GM21619 (cell line): ENCODE results near the gene MEIOSIN.
A peak's percentile ranks its signal among the peaks of the same experiment; 100 is the strongest.
"Not testable (repeated sequence)": the region's sequence is repeated elsewhere in the genome, so short reads cannot be mapped to it uniquely, and the experiment has no call there.

Source experiments
- ATAC-seq: cut with Tn5 transposase; IDR thresholded peaks from one replicate; pipeline ENCODE4 v1.9.1; 2021; ENCODE audit not compliant: unreplicated experiment

The MEIOSIN gene

DNA sequence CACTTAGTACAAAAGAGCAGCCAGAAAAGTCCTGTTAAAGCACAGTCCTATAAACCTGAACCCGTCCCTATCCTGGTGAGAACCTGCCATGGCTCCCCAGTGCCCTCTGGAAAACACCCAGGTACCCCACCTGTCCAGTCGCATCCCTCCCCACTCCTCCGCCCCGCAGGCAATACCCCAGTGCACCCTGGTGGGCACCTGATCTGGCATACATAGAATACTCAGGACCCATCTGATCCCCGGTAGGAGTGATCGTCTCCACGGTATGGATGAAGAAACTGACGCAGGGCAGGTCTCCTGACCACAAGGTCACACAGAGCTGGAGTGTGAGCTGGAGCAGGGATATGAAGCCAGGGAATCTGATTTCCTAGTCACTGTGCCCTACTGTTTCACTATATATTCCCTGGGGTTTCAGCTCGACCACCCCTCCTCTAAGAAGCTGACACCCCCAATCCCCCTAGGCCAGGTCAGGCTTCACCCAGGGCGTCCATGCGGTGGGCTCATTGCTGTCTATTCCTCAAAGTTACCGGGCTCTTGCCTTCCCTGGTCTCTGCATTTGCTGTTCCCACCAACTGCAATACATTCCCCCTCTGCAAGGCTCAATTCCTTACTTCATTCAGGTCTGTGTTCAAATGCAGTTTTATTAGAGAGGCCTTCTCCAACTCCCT lies 15.1 kb upstream of the MEIOSIN start:
- no peak for ATAC-seq

DNA sequence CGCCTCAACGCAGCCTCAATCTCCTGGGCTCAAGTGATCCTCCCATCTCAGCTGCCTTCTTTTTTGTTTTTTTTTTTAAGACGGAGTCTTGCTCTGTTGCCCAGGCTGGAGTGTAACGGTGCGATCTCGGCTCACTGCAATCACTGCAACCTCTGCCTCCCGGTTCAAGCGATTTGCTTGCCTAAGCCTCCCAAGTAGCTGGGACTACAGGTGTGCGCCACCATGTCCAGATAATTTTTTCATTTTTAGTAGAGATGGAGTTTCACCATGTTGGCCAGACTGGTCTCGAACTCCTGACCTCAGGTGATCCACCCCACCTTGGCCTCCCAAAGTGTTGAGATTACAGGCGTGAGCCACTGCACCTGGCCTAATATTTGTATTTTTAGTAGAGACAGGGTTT lies 13.2 kb upstream of the MEIOSIN start:
- not testable (repeated sequence) for ATAC-seq

DNA sequence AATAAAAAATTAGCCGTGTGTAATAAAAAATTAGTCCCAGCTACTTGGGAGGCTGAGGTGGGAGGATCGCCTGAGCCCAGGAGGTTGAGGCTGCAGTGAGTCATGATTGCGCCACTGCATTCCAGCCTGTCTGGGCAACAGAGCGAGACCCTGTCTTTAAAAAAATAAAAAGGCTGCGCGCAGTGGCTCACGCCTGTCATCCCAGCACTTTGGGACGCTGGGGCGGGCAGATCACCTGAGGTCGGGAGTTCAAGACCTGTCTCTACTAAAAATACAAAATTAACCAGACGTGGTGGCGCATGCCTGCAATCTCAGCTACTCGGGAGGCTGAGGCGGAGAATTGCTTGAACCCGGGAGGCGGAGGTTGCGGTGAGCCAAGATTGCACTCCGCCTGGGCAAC lies 4.6 kb upstream of the MEIOSIN start:
- ATAC-seq = not testable (repeated sequence)

DNA sequence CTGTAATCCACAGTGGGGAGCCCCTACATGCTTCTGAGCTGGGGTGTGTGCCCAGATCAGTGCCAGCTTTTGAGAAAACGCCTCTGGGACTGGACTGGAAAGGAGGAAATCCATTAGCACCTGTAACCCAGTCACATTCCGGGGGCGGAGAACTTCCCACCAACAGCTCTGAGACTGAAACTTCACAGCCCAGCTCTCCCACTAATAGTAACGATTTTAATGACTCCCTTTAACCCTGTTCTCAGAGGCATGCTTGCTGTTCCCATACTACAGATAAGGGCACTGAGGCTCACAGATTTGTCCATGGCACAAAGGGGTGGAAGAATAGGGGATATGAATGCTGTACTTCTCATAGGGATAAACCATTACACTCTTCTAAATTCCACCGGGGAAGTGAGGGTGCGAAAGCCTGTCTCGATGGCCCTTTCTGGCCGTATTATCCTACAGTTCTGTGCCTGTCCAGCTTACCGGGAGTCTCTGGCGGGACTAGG lies 3.4 kb upstream of the MEIOSIN start:
- no peak for ATAC-seq

DNA sequence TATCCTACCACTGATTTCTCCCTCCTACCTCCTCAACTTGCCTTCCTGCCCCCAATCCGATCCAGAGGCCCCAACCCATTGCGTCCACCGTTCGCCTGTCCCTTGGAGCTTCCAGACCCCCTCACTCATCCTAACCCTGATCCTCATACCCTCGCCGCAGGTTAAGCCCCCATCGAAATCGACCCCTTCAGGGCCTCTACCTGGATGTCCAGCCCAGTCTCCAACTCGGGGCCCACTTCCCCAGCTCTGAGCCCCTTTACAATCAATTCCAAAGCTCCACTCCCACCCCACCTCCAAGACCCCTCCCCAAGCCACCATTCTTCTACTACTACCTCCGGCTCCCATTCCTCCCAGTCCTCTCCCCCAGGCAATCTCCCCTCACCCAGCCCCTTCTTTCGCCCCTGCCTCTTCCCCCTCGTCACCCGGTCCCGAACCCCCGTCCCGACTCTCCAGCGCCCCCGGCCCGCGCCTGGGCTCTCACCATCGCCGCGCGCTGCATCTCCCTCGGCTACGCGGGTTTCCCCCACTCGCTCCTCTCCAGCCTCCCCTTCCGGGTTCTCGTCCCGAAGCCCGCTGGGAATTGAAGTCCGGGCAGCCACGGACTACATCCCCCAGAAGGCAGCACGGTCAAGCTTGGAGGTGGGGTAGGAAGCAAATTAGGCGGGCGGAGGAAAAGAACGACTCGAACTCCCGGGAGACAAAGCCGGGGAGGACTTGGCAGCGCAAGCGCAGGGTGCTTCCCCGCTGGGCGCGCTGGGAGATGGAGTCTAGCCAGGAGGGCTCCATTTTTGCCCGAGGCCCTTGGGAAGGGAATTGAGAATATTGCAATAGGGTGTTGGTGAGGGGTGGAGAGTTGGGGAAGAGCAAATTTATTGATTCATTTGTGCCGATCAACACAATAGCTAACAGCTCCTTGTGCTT lies 2.6 kb upstream of the MEIOSIN start, which contains the start of gene FBXO46:
FBXO46 (minus strand) TSS at position 529 of the 921 bp plus-strand sequence. CDS start 17,401 bp downstream, outside the sequence.
- peak; percentile 94 for ATAC-seq

DNA sequence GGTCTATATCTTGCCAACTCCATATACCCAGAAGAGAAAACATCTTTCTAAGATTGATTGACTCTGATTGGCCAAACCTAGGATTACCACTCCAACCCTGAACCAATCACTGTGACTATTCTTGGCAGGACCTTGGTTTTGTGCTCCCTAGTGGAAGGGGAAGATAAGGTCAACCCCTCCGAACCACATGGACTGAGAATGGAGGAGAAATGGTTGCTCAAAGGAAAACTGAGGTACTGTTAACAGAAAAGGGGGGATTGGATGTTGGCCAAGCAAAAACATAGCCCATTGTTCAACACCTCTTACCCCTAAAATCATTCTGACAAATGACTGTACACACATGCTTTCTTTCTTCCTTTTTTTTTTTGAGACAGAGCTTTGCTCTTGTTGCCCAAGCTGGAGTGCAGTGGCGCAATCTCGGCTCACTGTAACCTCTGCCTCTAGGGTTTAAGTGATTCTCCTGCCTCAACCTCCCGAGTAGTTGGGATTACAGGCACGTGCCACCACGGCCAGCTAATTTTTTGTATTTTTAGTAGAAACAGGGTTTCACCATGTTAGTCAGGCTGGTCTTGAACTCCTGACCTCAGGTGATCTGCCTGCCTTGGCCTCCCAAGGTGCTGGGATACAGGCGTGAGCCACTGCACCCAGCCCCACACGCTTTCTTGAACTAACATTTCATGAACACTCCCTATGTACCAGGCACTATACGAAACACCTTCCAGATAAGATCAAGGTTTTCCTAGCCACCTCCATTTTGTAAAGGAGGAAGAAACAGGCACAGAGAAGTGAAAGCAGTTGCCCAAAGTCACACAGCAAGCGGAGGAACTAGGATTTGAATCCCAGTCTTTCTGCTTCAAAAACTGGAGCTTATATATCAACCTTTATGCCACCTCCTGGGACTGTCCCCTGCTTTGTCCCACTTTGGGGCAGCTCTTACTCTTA lies 6.5 kb downstream of the MEIOSIN start:
- ATAC-seq = no peak

DNA sequence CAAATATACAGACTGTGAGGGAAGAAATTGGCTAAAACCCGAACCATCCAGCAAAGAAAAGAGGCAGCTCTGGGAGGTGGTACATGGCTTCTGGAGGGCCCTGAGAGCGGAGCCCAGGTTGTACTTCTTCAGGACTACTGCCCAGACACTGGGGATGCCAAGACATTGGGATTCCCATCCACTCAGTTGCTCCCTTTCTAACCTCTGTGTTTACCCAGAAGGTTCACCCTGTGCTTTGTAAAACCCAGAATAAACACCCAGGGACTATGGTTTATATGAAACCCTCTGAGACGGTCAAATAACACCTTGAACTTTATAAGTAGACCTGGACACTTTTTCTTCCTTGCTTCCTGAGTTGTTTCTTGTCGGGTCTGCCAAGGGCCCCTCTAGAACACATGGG lies 9.7 kb downstream of the MEIOSIN start:
- no peak for ATAC-seq

DNA sequence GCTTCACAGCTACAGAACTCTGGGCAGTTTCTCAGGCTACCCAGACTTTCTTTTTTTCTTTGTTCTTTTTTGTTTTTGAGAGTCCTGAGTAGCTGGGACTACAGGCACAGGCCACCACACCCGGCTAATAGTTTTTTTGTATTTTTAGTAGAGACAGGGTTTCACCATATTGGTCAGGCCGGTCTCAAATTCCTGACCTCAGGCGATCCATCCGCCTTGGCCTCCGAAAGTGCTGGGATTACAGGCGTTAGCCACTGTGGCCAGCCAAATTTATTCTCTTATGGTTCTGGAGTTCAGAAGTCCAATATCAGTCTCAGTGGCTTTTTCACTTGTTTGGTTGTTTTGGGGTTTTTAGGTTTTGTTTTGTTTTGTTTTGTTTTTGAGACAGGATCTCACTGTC lies 12.4 kb downstream of the MEIOSIN start:
- ATAC-seq = no peak

DNA sequence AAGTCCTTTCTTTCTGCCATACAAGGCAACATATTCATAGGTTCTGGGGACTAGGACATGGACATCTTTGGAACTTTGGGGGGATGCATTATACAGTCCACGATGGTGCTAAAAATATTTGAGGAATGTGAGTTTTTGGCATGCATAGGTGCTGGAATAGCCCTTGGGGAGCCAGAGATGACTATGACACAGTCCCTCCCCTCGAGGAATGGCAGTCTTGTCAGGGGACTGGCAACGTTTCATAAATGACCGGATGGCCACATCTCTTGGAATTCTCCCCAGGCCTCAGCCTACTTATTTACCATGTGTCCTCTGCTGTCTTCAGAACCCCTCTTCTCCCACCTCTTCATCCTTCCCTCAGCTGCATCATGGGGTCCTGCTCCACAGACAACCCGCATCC lies 13.6 kb downstream of the MEIOSIN start:
- no peak for ATAC-seq

DNA sequence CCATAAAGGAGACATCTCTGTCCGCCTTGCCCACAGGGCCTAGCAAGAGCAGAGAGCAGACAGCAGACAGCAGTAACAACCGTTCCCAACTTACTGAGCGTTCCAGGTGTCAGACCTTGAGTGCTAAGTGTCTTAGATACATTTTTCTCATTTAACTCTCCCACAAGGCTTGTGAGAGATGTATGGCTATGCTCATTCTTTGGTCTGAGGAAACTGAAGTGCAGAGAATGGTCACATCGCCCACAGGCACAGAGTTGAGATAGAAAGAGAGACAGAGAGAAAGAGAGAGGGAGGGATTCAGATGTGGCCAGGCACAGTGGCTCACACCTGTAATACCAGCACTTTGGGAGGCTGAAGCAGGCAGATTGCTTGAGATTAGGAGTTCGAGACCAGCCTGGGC lies 14.3 kb downstream of the MEIOSIN start:
- ATAC-seq = no peak

DNA sequence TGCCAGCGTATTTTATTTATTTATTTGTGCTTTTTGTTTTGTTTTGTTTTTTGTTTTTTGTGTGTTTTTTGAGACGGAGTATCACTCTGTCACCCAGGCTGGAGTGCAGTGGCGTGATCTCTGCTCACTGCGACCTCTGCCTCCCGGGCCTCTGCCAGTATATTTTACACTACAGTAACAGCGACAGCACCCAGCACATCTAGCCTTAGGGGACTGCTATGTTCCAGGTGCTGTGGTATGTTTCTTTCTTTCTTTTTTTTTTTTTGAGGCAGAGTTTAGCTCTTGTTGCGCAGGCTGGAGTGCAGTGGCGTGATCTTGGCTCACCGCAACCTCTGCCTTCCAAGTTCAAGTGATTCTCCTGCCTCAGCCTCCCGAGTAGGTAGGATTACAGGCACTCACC lies 18.2 kb downstream of the MEIOSIN start:
- not testable (repeated sequence) for ATAC-seq

DNA sequence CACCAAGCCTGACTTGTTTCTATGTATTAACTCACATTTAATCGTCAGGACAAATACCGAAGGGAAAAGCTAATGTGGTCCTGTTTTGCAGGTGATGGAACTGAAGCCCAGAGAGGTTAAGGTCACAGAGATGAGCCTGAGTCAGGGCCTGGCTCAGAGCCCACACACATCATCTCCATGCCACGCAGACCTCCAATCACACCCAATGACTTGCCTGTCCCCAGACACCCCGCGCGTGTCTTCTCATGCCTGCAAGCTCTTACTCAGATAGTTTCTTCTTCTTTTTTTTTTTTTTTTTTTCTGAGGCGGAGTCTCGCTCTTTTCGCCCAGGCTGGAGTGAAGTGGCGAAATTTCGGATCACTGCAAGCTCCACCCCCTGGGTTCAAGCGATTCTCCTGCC lies 19.4 kb downstream of the MEIOSIN start:
- ATAC-seq = no peak

DNA sequence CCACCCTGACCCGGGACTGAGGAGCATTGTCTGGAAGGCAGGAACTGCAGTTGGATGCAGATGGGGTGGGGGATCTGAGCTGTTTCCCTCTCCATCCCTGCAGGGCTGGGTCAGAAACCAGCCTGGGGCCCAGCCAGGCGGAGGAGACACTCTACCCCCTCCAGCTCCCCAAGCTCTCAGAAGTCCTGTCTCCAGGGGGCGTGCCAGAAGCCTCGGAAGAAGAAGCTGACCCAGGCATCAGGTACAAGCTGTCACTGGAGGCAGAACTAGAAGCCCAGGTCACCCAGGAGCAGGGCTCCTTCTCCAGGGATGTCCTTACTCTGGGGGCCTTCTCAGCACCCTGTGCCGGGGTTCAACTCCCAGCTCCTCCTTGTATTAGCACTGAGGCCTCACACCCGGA lies 20.3 kb downstream of the MEIOSIN start:
- no peak for ATAC-seq

DNA sequence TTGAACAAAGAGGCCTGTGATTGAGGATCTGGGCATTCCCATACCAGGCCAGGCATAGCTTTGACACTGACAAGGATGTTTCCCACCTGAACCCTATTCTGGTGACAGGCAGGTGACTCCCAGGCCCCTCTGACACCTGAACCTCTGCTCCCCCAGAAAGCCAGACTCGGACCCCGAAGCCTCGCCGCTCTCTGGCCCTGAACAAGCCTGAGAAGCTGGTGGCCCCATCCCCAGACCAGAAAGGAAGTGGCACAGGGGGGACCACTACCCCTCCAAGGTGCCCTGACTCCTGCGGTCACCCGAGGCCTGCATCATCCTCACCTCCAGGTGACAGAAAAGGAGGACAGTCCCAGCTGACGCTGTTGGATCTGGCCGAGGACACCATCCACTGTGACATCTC lies 21.1 kb downstream of the MEIOSIN start:
- ATAC-seq = no peak

DNA sequence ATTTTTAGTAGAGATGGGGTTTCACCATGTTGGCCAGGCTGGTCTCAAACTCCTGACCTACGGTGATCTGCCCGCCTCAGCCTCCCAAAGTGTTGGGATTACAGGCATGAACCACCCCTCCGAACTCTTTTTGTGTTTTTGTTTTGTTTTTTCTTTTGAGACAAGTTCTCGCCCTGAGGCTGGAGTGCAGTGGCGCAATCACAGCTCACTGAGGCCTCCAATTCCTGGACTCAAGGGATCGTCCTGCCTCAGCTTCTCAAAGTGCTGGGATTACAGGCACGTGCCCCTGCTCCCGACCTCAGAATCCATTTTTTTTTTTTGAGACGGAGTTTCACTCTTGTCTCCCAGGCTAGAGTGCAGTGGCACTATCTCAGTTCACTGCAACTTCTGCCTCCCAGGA lies 24.5 kb downstream of the MEIOSIN start:
- no peak for ATAC-seq

DNA sequence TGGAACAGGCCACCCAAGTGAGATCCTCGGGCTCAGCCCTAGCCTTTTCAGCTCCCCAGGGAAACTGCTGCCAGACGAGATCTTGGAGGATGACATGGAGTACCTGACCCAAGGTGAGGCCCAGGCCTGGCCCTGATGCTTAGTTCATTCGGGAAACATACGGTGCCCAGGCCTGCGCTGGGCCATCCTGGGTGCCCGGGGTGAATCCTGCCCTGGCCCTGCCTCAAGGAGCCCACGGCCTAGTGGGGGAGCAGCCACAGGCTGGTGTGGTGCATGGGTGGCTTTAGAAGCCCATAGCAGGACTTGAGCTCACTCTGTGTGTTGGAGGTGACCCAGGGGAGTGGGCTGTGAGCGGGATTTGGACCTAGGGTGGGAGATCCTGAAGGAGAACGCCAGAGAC lies 25.7 kb downstream of the MEIOSIN start:
- no peak for ATAC-seq

DNA sequence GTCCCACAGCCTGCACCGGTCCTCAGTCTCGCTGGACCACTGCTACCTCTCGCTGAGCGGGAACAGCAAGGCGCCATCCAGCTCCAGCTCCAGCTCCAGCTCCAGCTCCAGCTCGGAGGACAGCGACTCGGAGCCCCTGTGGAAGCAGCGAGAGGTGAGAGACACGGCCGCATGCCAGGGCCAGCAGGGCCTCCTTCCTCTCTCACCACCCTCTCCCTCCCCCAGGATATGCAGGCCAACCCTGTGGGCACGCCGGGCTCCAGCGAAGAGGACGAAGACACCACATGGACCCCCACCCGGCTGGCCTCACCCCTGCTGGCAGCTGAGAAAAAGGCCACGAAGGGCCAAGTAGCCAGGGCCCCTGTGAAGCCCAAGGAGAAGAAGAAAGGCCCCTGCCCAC lies 28.5 kb downstream of the MEIOSIN start:
- ATAC-seq = no peak

DNA sequence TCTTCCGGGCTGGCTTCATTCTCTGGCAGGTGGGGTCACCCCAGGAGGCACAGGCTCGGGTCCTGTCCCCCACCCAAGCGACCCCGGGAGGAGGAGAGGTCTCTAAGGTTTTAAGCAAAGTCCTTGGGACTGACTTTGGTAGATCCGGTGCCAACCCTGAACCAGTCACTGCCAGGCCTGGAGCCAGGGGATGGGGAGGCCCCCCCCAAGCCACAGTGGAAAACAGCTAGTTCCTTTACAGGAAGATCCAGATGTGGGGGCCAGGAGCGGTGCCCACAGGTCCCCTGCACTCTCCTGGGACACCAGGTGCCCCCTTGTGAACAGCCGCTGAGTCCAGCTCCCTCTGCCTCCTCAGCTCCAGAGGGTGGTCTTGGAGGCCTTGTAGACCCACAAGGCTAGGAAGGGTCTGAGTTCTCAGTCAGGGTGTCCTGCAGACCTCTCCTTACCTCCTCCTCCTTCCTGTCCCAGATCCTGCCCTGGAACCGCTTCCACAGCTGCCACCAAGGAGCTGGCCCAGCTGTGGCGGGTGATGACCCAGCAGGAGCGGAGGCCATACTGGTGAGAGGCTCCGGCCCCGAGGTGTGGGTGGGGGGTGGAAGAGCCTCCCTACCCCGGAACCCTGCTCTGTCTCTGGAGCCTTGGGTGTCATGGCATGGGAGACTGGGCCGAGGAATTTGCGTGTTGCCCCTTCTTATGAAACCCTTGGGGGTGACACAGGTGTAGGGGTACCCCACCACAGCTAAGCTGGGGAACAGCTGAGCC lies 29.8 kb downstream of the MEIOSIN start:
- ATAC-seq = no peak

DNA sequence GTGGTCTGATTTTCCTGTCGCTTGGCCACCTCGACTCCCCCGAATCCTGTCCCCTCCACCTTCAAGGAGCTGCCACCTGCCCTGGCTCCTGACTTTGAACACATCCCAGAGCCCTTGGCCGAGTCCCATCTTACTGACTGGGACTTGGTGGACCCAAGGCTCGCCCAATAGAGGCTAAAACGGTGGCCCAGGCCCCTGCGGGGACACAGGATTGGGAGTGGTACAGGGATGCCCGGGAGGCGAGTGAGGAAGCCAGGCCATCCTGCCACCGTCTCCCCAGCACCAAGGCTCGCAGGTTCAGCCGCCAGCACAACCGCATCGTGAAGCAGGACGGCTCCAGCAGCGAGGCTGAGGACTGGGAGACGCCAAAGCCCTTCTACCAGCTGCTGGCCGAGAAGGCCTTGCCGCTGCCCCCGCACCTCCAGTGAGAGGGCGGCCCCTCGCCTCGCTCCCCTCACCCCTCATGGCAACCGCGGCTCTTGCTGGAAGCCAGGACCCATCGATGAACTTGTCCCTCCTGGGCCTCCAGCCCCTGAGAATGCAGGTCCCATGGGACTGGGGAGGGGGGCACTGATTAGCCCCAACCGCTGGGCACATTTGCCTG lies 30.6 kb downstream of the MEIOSIN start:
- ATAC-seq = no peak

DNA sequence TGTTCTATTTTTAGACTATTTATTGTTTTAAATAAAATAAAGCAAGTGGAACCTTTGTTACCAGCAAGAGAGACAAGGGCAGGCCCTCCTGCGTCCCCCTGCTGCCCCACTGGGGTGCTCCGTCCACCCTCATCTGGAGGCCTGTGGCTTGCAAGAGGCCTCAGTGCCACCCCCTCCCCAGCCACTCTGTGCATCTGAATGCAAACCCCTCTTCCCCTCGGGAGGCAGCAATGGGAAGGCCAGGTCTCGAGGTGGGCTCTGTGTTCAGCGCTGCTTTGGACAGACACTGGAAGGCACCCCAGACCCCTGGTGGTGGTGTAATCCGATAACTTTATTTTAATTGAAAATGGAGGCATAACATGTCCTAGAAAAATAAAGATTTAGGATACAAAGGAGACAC lies 31.2 kb downstream of the MEIOSIN start:
- no peak for ATAC-seq
